HEK293 (cell line): ENCODE measurements around the gene TTC23L.

Experiments
- CTCF ChIA-PET: fragments of 350-600 bp; formaldehyde crosslinking; extraction: SDS; loops from one replicate; lab custom pipeline; 2021; ENCODE audit warnings: antibody characterized with exemption; lab: Yijun Ruan, JAX
- POLR2A ChIA-PET: fragments of 300-600 bp; formaldehyde crosslinking; extraction: SDS; loops from one replicate; lab custom pipeline; 2020; ENCODE audit warnings: antibody characterized with exemption, inconsistent platforms; lab: Yijun Ruan, JAX
- H3K27ac ChIP-seq: fragments of 200-500 bp; sonication (Bioruptor generic); 2 replicates; pipeline ENCODE4 v1.5.1; 2014; ENCODE audit warnings: low read depth, low read length, control low read depth, inconsistent platforms; ENCODE audit errors: extremely low read depth
- H3K36me3 ChIP-seq, 2 experiments: fragments of 200-500 bp in 1 of 2; sonication (Bioruptor generic) in 1 of 2; 1 replicate in 1 of 2; 2 replicates in 1 of 2; pipeline ENCODE4 v1.5.1; 2014 to 2017; ENCODE audit warnings: inconsistent platforms in 2 of 2, low read length in 2 of 2; ENCODE audit not compliant: control insufficient read depth in 2 of 2, insufficient read depth in 1 of 2
- H3K4me1 ChIP-seq: fragments of 200-500 bp; sonication (Bioruptor generic); 2 replicates; pipeline ENCODE4 v1.5.1; 2014; ENCODE audit warnings: mild to moderate bottlenecking, low read length, inconsistent platforms; ENCODE audit not compliant: control insufficient read depth, insufficient read depth
- H3K4me3 ChIP-seq: 2 replicates; pipeline ENCODE4 v1.5.1; 2011; ENCODE audit warnings: low read depth, mild to moderate bottlenecking, control low read depth, low read length, moderate library complexity
- H3K9me3 ChIP-seq: fragments of 200-500 bp; sonication (Bioruptor generic); 2 replicates; pipeline ENCODE4 v1.5.1; 2014; ENCODE audit warnings: low read depth, low read length, inconsistent platforms; ENCODE audit not compliant: control insufficient read depth, insufficient read depth
- GFI1B ChIP-seq: fragments of 450-650 bp; formaldehyde crosslinking; IDR thresholded peaks from 2 replicates; pipeline ENCODE4 v1.5.1; 2016; ENCODE audit warnings: missing biosample characterization, missing genetic modification characterization
- GLI2 ChIP-seq: fragments of 450-650 bp; formaldehyde crosslinking; IDR thresholded peaks from 2 replicates; pipeline ENCODE4; 2017; ENCODE audit warnings: missing biosample characterization, missing genetic modification characterization, low read depth, borderline replicate concordance
- HOXA7 ChIP-seq: sonication (generic); formaldehyde crosslinking; IDR thresholded peaks from 2 replicates; pipeline ENCODE4 v1.8.1; 2022; ENCODE audit warnings: missing genetic modification reagents, borderline replicate concordance
- ZBTB48 ChIP-seq: fragments of 450-650 bp; formaldehyde crosslinking; IDR thresholded peaks from 2 replicates; pipeline ENCODE4 v1.5.1; 2016; ENCODE audit warnings: missing biosample characterization, missing genetic modification characterization
- ZNF114 ChIP-seq: fragments of 450-650 bp; formaldehyde crosslinking; IDR thresholded peaks from 2 replicates; pipeline ENCODE4 v1.5.0; 2017; ENCODE audit warnings: missing biosample characterization, missing genetic modification characterization
- ZNF175 ChIP-seq: fragments of 450-650 bp; formaldehyde crosslinking; IDR thresholded peaks from 2 replicates; pipeline ENCODE4 v1.5.1; 2016; ENCODE audit warnings: missing biosample characterization, missing genetic modification characterization
- ZNF19 ChIP-seq: fragments of 450-650 bp; formaldehyde crosslinking; IDR thresholded peaks from 2 replicates; pipeline ENCODE4; 2016; ENCODE audit warnings: missing biosample characterization, missing genetic modification characterization, low read depth
- ZNF302 ChIP-seq: fragments of 450-650 bp; formaldehyde crosslinking; IDR thresholded peaks from 2 replicates; pipeline ENCODE4 v1.5.1; 2016; ENCODE audit warnings: missing biosample characterization, missing genetic modification characterization, low read depth
- ZNF404 ChIP-seq: fragments of 450-650 bp; formaldehyde crosslinking; IDR thresholded peaks from 2 replicates; pipeline ENCODE4 v1.5.1; 2017; ENCODE audit warnings: missing biosample characterization, missing genetic modification characterization
- ZNF596 ChIP-seq: fragments of 450-650 bp; IDR thresholded peaks from 2 replicates; pipeline ENCODE4 v1.5.0; 2018; ENCODE audit warnings: missing biosample characterization, mild to moderate bottlenecking, missing genetic modification characterization, moderate library complexity
- ZNF623 ChIP-seq: fragments of 450-650 bp; formaldehyde crosslinking; IDR thresholded peaks from 2 replicates; pipeline ENCODE4 v1.5.1; 2016; ENCODE audit warnings: missing biosample characterization, missing genetic modification characterization
- ZNF785 ChIP-seq: fragments of 450-650 bp; formaldehyde crosslinking; IDR thresholded peaks from 2 replicates; pipeline ENCODE4 v1.5.1; 2016; ENCODE audit warnings: missing biosample characterization, missing genetic modification characterization
- ZSCAN23 ChIP-seq: fragments of 450-650 bp; formaldehyde crosslinking; IDR thresholded peaks from 2 replicates; pipeline ENCODE4 v1.5.1; 2016; ENCODE audit warnings: missing biosample characterization, missing genetic modification characterization
- ZSCAN30 ChIP-seq: fragments of 450-650 bp; IDR thresholded peaks from 2 replicates; pipeline ENCODE4 v1.5.1; 2018; ENCODE audit warnings: missing biosample characterization, mild to moderate bottlenecking, missing genetic modification characterization, moderate library complexity
- TF ChIP-seq, protein P1 (sequence below): fragments of 450-650 bp; formaldehyde crosslinking; conservative IDR thresholded peaks from 2 replicates; pipeline ENCODE4 v1.5.1; 2016; ENCODE audit warnings: low read depth, missing biosample characterization, missing genetic modification characterization
- TF ChIP-seq, protein P2 (sequence below): fragments of 450-650 bp; formaldehyde crosslinking; IDR thresholded peaks from 2 replicates; pipeline ENCODE4 v1.5.1; 2017; ENCODE audit warnings: missing biosample characterization, missing genetic modification characterization
- TF ChIP-seq, protein P3 (sequence below): fragments of 450-650 bp; formaldehyde crosslinking; conservative IDR thresholded peaks from 2 replicates; pipeline ENCODE4 v1.5.1; 2016; ENCODE audit warnings: low read depth, missing biosample characterization, missing genetic modification characterization
- TF ChIP-seq, protein P4 (sequence below): fragments of 450-650 bp; formaldehyde crosslinking; IDR thresholded peaks from 2 replicates; pipeline ENCODE4 v1.5.1; 2017; ENCODE audit warnings: missing biosample characterization, missing genetic modification characterization

Gene TTC23L

DNA sequence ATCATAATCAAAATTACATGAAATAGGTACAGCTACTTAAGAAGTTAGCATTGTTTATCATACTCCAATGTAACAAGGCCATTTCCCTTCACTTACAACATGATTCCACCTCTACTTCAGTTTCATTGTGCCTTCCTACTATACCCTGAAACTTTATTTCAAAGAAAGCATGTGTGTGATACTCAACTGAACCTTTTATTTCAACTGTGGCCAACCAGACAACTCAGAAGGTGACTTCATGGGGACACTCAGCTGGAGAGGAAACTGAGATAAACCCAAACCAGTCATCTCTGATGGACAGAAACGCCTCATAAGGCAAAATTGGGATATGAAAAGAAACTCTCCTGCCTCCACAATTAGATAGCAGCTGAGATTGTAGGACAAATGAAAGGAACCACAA is 5.9 kb upstream of the TTC23L start:
- no peaks in the 10 kb centered on the region for H3K9me3 ChIP-seq
- H3K4me1 ChIP-seq: no peaks in the 10 kb centered on the region
- TF ChIP-seq ZNF596 (no peak), ZBTB48 (tag by site-specific recombination) (no peak), ZNF175 (tag by site-specific recombination) (no peak), GFI1B (tag by site-specific recombination) (no peak), HOXA7 (CRISPR knock-in tag) (no peak), ZNF623 (tag by site-specific recombination) (no peak), ZNF404 (no peak), ZSCAN30 (tag by site-specific recombination) (no peak), ZNF302 (tag by site-specific recombination) (no peak), ZNF114 (tag by site-specific recombination) (no peak), ZNF19 (no peak), ZNF785 (no peak), GLI2 (tag by site-specific recombination) (no peak), ZSCAN23 (tag by site-specific recombination) (no peak)
- TF ChIP-seq, protein P1, sequence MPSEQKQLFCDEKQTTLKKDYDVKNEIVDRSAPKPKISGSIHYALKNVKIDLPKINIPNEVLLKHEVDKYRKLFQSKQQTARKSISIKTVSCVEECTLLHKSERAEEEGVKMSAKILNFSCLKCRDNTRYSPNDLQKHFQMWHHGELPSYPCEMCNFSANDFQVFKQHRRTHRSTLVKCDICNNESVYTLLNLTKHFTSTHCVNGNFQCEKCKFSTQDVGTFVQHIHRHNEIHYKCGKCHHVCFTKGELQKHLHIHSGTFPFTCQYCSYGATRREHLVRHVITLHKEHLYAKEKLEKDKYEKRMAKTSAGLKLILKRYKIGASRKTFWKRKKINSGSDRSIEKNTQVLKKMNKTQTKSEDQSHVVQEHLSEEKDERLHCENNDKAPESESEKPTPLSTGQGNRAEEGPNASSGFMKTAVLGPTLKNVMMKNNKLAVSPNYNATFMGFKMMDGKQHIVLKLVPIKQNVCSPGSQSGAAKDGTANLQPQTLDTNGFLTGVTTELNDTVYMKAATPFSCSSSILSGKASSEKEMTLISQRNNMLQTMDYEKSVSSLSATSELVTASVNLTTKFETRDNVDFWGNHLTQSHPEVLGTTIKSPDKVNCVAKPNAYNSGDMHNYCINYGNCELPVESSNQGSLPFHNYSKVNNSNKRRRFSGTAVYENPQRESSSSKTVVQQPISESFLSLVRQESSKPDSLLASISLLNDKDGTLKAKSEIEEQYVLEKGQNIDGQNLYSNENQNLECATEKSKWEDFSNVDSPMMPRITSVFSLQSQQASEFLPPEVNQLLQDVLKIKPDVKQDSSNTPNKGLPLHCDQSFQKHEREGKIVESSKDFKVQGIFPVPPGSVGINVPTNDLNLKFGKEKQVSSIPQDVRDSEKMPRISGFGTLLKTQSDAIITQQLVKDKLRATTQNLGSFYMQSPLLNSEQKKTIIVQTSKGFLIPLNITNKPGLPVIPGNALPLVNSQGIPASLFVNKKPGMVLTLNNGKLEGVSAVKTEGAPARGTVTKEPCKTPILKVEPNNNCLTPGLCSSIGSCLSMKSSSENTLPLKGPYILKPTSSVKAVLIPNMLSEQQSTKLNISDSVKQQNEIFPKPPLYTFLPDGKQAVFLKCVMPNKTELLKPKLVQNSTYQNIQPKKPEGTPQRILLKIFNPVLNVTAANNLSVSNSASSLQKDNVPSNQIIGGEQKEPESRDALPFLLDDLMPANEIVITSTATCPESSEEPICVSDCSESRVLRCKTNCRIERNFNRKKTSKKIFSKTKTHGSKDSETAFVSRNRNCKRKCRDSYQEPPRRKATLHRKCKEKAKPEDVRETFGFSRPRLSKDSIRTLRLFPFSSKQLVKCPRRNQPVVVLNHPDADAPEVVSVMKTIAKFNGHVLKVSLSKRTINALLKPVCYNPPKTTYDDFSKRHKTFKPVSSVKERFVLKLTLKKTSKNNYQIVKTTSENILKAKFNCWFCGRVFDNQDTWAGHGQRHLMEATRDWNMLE: no peak
- TF ChIP-seq, protein P2, sequence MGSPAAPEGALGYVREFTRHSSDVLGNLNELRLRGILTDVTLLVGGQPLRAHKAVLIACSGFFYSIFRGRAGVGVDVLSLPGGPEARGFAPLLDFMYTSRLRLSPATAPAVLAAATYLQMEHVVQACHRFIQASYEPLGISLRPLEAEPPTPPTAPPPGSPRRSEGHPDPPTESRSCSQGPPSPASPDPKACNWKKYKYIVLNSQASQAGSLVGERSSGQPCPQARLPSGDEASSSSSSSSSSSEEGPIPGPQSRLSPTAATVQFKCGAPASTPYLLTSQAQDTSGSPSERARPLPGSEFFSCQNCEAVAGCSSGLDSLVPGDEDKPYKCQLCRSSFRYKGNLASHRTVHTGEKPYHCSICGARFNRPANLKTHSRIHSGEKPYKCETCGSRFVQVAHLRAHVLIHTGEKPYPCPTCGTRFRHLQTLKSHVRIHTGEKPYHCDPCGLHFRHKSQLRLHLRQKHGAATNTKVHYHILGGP (tag by site-specific recombination): no peak
- TF ChIP-seq, protein P3, sequence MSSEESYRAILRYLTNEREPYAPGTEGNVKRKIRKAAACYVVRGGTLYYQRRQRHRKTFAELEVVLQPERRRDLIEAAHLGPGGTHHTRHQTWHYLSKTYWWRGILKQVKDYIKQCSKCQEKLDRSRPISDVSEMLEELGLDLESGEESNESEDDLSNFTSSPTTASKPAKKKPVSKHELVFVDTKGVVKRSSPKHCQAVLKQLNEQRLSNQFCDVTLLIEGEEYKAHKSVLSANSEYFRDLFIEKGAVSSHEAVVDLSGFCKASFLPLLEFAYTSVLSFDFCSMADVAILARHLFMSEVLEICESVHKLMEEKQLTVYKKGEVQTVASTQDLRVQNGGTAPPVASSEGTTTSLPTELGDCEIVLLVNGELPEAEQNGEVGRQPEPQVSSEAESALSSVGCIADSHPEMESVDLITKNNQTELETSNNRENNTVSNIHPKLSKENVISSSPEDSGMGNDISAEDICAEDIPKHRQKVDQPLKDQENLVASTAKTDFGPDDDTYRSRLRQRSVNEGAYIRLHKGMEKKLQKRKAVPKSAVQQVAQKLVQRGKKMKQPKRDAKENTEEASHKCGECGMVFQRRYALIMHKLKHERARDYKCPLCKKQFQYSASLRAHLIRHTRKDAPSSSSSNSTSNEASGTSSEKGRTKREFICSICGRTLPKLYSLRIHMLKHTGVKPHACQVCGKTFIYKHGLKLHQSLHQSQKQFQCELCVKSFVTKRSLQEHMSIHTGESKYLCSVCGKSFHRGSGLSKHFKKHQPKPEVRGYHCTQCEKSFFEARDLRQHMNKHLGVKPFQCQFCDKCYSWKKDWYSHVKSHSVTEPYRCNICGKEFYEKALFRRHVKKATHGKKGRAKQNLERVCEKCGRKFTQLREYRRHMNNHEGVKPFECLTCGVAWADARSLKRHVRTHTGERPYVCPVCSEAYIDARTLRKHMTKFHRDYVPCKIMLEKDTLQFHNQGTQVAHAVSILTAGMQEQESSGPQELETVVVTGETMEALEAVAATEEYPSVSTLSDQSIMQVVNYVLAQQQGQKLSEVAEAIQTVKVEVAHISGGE (tag by site-specific recombination): no peak
- TF ChIP-seq, protein P4, sequence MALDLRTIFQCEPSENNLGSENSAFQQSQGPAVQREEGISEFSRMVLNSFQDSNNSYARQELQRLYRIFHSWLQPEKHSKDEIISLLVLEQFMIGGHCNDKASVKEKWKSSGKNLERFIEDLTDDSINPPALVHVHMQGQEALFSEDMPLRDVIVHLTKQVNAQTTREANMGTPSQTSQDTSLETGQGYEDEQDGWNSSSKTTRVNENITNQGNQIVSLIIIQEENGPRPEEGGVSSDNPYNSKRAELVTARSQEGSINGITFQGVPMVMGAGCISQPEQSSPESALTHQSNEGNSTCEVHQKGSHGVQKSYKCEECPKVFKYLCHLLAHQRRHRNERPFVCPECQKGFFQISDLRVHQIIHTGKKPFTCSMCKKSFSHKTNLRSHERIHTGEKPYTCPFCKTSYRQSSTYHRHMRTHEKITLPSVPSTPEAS (tag by site-specific recombination): no peak
- ChIA-PET CTCF (interaction anchor here (0.7 to 1.1 kb wide), 2 partner anchors 21 to 61 kb away, joined by 3 read pairs; no protein-coding TSS in a partner anchor), POLR2A (no interaction called here)
- H3K4me3 ChIP-seq: no peak overlapping the region
- H3K27ac ChIP-seq: no peak overlapping the region
- peaks cover 21 to 40% of the 10 kb centered on the region in 2 experiments for H3K36me3 ChIP-seq
